HG03108 (cell line): ENCODE results near the gene TPCN1.

Source experiments
- ATAC-seq: cut with Tn5 transposase; IDR thresholded peaks from one replicate; pipeline ENCODE4 v1.9.1; 2021; ENCODE audit warnings: moderate library complexity; ENCODE audit not compliant: unreplicated experiment

The TPCN1 gene

DNA sequence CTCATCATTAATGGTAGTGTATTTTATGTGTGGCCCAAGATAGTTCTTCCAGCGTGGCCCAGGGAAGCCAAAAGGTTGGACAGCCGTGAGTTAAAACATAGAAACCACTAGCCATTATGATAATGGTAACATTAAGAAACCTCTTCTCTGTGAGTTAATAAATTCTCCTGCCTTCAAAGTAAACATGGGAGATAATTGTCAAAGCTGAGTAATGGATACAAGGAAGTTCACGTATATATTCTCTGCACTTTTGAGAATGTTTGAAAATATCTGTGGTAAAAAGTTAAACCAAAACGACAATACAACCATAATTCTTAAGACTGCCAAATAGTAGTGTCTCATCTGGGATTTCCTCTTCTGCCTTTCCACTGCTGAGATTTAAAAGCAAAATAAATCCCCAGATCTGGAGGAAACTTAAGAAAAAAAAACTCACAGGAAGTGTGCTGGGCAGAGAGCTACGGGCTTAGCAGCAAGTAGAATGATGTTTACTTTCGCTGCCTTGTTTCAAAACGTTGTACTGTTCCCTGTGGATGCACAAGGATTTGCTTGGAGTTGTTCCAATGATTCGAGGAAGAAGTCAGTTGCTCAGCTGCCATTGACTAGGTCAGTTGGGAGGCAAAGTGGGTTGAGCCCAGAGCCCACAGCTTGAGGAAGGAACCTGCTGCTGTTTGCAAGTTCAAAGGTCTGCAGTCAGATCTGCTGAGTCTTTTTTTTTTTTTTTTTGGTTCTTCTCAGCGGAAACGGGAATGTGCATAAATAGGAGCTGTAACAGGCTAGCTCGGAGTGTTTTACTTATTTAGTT, 1.7 kb downstream of the TPCN1 start:
- no peak for ATAC-seq

DNA sequence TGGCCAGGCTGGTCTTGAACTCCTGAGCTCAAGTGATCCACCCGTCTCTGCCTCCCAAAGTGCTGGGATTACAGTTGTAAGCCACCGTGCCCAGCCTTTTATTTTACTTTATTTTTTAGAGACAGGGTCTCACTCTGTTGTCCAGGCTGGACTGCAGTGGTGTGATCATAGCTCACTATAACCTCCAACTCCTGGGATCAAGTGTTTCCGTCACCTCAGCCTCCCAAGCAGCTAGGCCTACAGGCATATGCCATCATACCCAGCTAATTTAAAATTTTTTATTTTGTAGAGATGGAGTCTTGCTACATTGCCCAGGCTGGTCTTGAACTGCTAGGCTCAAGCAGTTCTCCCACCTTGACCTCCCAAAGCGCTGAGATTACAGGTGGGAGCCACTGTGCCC, 3.7 kb downstream of the TPCN1 start:
- ATAC-seq, result no peak

DNA sequence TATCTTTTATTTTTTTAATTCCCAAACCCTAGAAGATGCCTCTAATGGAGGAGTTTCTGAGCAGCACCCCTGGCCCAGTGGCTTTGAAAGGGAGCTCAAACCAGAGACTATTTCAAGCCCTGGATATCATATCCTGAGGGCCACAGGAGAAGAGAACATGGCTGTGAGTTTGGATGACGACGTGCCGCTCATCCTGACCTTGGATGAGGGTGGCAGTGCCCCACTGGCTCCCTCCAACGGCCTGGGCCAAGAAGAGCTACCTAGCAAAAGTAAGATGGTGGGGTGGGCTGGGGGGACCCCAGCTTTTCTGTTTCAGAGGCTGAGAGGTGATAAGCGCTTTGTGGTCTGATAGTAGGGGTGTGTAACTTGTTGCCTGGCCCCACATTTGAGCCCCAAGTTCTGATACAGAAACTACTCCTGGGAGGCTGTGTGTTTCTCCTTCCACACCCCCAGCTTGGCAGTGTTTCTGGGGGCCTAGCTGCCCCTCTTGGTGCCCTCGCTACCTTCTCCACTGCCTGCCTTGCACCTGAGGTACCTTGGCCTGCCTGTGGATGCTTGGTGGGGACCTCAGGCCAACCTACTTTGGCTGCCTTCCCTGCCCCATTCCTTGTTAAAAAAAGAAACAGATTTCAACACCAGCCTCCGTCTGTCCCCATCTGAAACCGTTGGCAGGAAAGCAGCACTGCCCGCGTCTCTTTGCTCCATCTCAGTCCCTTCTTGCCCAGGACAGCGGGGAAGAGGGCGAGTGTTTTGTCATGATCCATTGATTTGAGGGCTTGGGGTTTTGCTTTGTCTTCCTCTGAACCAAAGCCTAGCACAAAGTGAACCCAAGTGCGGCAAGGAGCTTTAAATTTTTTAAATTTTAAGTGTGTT, 5.7 kb downstream of the TPCN1 start:
- ATAC-seq, result no peak

DNA sequence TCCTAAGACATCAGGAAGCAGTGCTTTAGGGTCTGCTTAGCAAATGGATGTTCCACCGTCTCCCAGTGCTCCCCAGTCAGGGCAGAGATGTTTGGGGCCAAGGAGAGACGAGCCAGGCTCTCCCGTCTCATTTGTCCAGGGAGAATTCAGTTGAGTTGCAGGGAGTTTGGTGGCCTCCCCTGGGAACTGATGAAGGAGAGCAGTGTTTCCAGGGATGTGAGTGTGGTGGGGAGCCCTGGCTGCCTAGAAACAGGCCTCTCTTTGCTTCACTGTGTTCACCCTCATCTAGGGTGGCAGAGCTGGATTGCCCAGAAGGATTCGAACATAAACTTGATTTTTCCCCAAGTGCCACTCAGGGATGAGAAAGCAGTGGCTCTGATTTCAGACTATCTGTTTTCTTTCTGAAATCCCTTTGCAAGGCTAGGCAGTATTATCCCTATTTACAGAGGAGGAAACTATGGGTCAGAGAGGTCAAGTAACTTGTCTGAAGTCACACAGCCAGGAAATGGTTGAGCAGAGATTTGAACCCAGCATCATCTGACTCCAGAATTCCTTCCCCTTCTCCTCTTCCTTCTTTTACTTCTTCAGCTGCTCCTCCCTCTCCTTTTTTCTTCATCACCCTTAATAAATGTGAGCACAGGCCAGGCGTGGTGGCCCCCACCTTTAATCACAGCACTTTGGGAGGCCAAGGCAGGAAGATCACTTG, 6.6 kb downstream of the TPCN1 start:
- ATAC-seq, result no peak

DNA sequence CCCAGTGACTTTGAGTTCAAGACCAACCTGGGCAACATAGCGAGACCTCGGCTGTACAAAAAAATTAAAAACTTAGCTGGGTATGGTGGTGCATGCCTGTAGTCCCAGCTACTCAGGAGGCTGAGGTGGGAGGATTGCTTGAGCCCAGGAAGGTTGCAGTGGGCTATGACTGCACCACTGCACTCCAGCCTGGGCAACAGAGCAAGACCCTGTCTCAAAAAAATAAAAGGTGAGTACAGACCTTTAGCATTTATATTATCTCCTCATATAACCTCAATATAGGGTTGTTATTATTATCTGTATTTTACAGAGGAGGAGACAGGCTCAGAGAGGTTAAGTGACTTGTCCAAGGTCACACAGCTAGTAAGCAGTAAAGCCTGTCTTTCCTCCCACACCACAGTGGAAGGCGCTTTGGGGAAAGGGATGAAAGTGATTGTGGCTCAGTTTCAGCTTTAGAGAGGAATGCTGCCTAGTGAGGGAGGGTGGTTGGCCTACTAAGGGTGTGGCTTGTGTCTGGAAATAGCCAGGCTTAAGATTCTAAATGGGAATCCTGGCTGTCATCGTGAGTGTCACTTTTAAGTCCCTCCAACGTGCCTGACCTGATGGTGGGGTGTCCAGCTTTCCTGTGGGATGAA, 7.2 kb downstream of the TPCN1 start:
- ATAC-seq, result no peak

DNA sequence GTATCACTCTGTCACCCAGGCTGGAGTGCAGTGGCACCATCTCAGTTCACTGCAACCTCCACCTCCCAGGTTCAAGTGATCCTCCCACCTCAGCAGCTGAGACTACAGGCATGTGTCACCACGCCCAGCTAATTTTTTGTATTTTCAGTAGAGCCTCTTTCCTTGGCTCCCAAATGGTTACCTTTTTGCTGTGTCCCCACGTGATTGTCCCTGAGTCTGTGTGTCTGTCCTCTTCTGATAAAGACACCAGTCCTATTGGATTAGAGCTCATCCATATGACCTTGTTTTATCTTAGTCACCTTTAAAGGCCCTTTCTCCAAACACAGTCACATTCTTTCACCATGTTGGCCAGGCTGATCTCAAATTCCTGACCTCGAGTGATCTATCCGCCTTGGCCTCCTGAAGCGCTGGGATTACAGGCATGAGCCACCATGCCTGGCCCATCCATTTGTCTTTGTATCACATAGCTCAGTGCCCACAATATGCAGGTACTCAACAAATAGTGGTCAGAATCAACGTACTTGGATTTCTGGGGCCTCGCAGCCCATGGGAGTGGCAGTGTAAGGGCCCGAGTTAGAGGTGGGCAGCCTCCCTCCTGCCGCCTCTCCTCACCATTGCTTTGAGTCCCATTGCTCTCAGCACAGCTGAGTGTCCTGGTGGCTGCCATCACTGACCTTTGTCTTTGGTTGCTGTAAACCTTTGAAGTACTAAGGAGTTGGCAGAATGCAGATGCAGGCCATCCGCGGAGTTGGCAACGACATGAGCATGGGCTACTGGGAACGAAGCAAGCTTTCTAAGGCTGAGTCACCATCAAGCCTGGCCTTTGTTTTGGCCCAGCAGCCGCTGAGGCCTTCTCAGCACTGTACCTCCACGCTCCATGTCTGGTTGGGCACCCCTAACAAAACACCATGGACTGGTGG, 9.3 kb downstream of the TPCN1 start:
- ATAC-seq, result no peak

DNA sequence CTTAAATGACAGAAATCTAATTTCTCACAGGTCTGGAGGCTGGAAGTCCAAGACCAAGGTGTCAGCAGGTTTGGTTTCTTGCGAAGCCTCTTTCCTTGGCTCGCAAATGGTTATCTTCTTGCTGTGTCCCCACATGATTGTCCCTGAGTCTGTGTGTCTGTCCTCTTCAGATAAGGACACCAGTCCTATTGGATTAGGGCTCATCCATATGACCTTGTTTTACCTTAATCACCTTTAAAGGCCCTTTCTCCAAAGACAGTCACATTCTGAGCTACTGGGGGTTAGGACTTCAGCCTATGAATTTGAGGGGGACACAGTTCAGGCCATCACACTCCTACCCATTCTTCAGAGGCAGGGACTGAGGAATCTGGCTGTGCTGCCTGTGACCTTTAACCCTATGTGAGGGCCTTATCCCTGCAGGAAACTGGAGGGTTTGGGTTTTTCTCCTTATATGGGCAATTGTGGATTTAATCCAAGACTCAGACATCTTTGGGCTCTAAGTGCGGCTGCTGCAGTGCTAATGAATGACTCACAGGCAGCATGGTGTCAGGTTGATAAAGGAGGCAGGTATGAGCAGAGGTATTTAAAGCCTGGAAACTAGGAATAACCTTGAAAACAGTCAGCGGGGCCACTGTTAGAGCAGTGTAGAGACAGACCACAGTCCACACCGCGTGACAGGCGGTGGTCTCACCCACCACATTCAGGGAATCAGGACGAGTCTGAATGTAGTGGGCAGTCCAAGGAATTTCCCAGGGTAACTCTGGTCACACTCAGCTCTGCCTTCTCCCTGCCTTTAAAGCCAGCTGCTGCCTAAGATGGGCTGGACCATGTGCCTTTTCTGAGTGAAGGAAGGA, 10.2 kb downstream of the TPCN1 start:
- ATAC-seq, result no peak

DNA sequence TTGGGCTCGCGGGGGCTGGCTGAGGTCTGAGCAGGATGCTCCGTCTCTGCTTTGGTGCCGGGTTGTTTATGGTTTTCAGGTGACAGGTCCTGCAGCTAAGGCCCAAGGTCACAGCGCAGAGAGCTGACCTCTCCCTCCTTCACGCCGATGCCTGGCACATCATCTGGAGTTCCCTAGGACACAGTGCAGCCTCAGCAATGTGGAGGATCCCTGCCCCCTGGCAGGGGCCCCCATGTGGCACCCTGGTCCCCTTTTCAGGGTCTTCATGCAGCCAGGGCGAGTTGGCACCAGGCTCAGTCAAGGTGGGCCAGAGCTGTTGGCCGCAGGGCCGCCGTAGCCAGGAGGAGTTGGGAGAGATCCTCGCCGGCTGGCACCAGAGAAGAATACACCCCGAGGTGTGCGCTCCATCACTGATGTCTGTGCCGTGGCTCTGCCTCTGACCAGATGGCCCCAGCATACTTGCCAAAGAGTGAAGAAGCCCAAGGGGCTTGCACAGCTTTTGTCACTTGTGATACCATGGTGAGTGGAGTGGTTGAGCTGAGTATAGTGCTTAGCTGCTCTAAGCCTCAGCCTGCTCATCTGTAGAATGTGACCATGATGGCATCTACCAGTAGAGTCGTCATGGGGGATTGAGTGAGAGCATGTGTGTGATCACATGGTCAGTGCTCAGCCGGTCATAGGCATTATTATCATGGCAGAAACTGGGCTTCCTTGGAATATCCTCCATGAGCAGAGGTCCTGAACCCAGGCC, 11.0 kb downstream of the TPCN1 start:
- ATAC-seq, result no peak

DNA sequence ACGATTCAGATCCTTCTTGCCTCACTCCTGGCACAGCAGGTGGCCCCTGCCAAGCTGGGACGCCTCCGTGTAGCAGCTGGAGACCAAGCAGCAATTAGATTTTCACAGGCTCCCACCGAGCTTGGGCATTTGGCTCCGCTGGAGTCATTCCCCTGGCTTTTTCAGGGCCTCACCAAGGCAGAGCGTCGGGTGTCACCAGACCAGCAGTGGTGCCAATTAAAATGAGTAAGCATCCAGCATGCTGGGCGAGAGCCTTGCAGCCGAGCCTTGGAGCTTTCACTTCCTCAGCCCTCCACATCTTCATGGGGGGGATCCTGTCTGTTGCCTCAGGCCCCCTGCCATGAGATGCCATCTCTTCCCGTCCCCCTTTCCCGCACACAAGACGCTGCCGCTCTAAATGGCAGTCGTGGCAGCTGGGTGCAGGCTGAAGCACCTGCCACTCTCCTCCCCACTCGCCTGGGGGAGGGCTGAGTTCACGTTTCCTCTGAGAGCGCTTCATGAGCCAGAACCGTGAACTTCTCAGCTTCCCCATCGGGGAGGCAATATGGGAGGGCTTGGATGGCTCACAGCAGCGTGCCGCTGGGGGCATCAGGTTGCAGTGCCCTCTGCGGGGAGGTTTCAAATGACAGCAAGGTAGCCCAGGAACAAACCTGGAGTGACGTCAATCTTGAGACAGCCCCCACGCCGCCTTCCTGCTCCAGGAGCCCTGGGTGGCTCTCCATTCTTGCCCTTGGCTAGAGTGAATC, 11.7 kb downstream of the TPCN1 start:
- peak; percentile 62 for ATAC-seq

DNA sequence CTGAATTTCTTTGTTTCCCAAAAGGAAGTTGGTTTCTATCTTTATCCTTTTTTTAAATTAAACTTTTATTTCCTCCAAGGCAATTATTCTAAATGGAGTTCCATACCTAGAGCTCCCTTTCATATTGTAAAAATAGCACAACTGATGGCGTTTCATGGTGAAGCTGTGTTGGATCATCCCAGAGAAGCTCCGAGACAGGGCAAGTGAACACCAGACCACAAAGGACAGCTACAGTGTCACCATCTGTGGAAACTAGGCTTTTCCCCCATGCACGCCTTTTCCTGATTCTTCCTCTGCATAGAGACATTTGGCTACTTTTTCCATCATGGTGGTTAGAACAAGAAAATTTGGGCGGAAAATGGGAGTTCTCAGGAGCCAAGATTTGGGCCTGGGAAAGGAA, 12.7 kb downstream of the TPCN1 start:
- ATAC-seq, result no peak

DNA sequence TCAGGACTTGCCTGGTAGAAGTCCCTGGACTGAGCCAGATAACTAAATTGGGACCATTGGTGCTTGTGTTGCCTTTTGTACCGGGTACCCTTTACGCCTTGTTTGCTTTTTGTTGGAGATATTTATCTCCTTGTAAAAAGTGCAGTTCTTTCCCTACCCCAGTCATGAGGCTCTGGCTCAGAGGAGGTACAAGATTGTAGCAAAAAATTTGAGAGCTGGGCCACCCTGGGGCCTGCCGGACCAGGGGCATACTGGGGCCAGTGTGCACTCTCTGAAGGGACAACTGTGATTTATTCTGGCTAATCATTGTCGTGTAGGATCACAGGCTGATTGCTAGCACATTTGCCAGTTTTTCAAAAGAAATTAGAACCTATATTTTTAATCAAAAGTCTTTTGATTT, 13.2 kb downstream of the TPCN1 start:
- no peak for ATAC-seq

DNA sequence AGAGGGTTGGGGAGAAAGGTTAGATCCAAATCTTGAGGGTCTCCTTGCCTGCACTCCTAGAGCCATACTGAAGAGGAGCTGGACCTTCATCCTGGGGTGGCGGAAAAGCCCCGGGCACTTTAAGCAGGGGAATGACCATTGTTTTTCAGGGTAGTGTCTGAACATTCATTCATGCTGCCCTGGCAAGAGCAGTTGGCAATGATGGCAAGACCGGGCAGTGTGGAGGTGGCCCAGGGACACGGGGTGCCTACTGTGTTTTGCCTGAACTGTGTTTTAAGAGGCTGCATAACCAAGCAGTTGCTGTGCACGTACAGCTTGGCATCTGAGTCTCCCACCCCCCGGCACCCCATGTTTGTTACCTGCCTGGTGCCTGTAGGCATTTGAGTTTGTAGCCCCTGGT, 14.7 kb downstream of the TPCN1 start:
- no peak for ATAC-seq

DNA sequence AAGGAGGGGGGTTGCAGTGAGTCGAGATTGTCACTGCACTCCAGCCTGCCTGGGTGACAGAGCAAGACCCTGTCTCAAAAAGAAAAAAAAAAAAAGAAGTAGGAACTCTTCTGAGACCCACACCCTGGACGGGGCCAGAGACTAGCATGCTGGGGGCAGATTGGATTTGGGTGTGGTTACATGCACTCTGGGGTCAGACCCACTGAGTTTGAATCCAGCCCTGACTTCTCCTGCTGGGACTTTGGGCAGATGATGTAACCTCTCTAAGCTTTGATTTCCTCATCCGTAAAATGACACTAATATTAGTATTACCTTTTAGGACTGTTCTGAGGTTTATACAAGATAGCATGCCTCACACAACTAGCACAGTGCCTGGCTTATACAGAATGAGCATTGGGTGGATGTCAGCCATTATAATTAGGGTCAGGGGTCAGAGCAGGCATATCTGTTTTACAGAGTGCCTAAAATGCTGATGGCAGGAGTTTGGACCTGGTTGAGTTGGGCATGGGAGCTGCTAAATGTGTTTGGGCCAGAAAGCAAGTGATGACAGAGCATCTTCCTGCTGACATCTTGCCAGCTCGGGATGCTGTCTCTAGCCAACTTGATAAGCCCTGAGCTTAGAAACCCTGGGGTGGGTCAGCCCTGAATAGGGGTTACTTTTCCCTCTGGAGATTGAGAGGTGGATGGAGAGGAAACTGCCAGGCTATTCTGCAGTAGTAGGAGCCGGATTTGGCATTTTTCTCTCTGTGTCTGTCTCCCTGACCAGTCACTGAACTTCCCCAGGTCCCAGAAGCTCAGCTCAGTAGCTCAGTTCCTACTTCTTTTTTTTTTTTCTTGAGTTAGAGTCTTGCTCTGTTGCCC, 15.5 kb downstream of the TPCN1 start:
- ATAC-seq, result no peak

DNA sequence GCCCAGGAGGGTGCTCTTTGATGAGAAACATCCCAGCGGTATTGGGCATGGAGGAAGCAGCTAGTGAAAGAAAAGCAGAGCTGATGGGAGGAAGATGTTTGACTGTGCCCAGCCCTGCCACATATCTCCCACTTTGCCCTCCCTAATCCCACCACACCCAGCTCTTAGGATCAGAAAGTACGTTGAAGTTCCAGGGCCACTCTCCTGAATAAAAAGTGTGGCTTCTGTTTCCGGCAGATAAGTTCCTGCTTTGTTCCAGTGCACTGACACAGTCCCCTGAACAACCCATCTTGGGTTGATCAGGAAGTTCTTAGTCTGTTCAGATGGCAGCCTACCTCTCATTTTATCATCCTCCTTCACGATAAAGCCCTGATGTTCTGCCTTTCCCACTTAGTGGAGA, 16.5 kb downstream of the TPCN1 start:
- no peak for ATAC-seq

DNA sequence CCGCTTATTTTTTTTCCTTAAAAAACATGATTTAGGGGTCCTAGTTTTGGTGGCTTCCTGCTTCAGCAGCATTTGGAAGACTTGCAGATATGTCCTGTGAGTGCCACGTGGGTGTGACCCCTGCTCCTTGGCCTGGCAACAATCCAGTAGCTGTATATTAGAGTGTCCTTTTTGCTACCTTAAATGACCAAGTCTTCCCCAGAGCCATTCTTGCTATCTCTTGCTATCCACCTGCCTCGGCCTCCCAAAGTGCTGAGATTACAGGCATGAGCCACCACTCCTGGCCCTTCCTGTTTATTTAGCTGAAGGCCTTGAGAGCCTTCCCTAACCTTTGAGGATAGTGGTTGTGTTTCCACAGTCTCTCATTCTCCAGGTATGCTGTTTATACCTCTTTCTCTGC, 17.0 kb downstream of the TPCN1 start:
- ATAC-seq, result no peak

DNA sequence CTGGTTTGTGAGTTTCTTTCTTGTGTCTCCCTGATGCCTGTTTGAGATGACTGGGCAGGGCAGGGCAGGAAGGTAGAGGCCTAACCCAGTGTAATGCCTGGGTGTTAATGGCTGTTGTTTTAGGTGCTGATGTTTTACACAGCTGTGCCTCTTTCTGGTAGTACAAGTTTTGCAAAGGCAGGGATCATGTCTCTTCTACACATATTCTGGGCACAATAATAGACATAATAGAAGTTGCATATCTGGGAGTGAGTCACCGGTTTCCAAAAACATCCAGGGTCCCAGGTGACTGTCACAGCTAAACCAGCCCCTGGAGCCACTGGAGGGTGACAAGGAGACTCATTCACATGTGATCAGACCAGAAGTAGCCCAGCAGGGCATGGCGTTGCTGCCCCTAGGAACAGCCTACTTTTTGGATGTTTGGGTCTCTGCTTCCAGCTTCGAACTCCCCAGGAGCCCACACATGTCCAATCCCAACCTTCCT, 18.1 kb downstream of the TPCN1 start:
- ATAC-seq, result no peak
